ENCODE results near the gene B3GNT2. TPM values are rescaled to one million over a fixed set of nuclear protein-coding genes. Genes with fewer than 3 reads are reported as not detected.

Gene B3GNT2
- total RNA-seq, 1 experiment from 2014 or later, result 32.2 TPM

- no peak for TF ChIP-seq STAT6 (CRISPR knock-in tag; conservative IDR thresholded peaks at IDR 0.05; ENCODE audit: low read depth)
- TF ChIP-seq AR (CRISPR knock-in tag; IDR thresholded peaks at IDR 0.05), result no peak
- no peak for TF ChIP-seq NR2C2 (CRISPR knock-in tag; IDR thresholded peaks at IDR 0.05)
Observed at GRCh38 chr2:62270728-62271127, 74.8 kb downstream of the B3GNT2 start (continued).

Small RNA genes lying within 50 kb of the gene (microRNA-seq; reads per million reads assigned to microRNA genes)
- gene MIR5192 (ENCODE audit: borderline number of aligned reads), result not detected

All from WTC11 (cell line).